A673 (cell line): ENCODE measurements around the gene MLF1.

Experiments used
- EZH2 ChIP-seq: fragments of 200-600 bp; sonication (generic); IDR thresholded peaks from 2 replicates; pipeline ENCODE4 v1.6.1; 2017; ENCODE audit warnings: borderline replicate concordance, low read depth, mild to moderate bottlenecking, mixed read lengths, antibody characterized with exemption, low read length; ENCODE audit not compliant: poor library complexity, severe bottlenecking
- TF ChIP-seq, protein P1 (sequence below): fragments of 300-800, 200-600 bp; sonication (generic); conservative IDR thresholded peaks from 2 replicates; pipeline ENCODE4 v1.5.1; 2017; ENCODE audit warnings: low read depth, mild to moderate bottlenecking, antibody characterized with exemption, low read length, moderate library complexity, mixed read lengths

DNA sequence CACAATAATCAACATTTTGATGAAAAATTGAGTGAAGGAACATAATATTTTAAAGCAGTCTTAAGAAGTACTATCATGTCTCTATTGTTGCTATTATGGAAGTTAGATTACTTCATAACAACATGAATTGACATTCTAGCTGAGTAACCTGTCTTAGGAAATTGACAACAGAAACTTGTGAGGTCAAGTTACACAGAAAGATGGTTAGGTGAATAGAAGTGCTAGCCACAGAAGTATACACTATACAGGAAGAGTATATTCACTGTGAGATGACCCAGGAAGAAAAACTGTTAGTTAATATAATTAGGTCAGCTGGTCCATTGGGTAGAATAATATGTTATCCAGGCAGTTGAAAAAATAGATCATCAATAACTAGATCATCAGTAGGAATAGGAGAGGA lies 31.2 kb downstream of the MLF1 start:
- TF ChIP-seq, protein P1, sequence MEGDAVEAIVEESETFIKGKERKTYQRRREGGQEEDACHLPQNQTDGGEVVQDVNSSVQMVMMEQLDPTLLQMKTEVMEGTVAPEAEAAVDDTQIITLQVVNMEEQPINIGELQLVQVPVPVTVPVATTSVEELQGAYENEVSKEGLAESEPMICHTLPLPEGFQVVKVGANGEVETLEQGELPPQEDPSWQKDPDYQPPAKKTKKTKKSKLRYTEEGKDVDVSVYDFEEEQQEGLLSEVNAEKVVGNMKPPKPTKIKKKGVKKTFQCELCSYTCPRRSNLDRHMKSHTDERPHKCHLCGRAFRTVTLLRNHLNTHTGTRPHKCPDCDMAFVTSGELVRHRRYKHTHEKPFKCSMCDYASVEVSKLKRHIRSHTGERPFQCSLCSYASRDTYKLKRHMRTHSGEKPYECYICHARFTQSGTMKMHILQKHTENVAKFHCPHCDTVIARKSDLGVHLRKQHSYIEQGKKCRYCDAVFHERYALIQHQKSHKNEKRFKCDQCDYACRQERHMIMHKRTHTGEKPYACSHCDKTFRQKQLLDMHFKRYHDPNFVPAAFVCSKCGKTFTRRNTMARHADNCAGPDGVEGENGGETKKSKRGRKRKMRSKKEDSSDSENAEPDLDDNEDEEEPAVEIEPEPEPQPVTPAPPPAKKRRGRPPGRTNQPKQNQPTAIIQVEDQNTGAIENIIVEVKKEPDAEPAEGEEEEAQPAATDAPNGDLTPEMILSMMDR = no peak
- no peak for TF ChIP-seq EZH2
